Measurements from ENCODE around the gene FTO.

Gene FTO

GRCh38 chr16:53711390-53711789 is 7.4 kb downstream of the FTO start:
- no peak for DNase-seq (ENCODE audit: low spot score)

- DNase-seq (ENCODE audit: low spot score) = no peak
Measured at GRCh38 chr16:53712065-53712464, 8.1 kb downstream of the FTO start.

GRCh38 chr16:53713403-53714204 is 9.6 kb downstream of the FTO start:
- DNase-seq (ENCODE audit: low spot score) = no peak

GRCh38 chr16:53714205-53715022 is 10.5 kb downstream of the FTO start:
- no peak for DNase-seq (ENCODE audit: low spot score)

GRCh38 chr16:53715023-53715384 is 11.0 kb downstream of the FTO start:
- DNase-seq (ENCODE audit: low spot score) = no peak

GRCh38 chr16:53717577-53717976 is 13.6 kb downstream of the FTO start:
- no peak for DNase-seq (ENCODE audit: low spot score)

- DNase-seq (ENCODE audit: low spot score) = no peak
Measured at GRCh38 chr16:53721017-53721416, 17.1 kb downstream of the FTO start.

GRCh38 chr16:53726625-53727024 is 22.7 kb downstream of the FTO start:
- DNase-seq (ENCODE audit: low spot score) = no peak

GRCh38 chr16:53730693-53731092 is 26.7 kb downstream of the FTO start:
- no peak for DNase-seq (ENCODE audit: low spot score)

- no peak for DNase-seq (ENCODE audit: low spot score)
Measured at GRCh38 chr16:53732296-53732929, 28.5 kb downstream of the FTO start.

- DNase-seq (ENCODE audit: low spot score) = no peak
Measured at GRCh38 chr16:53734908-53735307, 31.0 kb downstream of the FTO start.

GRCh38 chr16:53736297-53736696 is 32.3 kb downstream of the FTO start:
- DNase-seq (ENCODE audit: low spot score) = no peak

GRCh38 chr16:53737552-53737951 is 33.6 kb downstream of the FTO start:
- DNase-seq (ENCODE audit: low spot score) = no peak

GRCh38 chr16:53740476-53740875 is 36.5 kb downstream of the FTO start:
- no peak for DNase-seq (ENCODE audit: low spot score)

- no peak for DNase-seq (ENCODE audit: low spot score)
Measured at GRCh38 chr16:53740933-53741531, 37.1 kb downstream of the FTO start.

- DNase-seq (ENCODE audit: low spot score) = no peak
Measured at GRCh38 chr16:53741546-53741945, 37.6 kb downstream of the FTO start.

- DNase-seq (ENCODE audit: low spot score) = no peak
Measured at GRCh38 chr16:53743149-53743566, 39.2 kb downstream of the FTO start.

- DNase-seq (ENCODE audit: low spot score) = no peak
Measured at GRCh38 chr16:53744449-53744848, 40.5 kb downstream of the FTO start.

GRCh38 chr16:53745086-53745485 is 41.1 kb downstream of the FTO start:
- DNase-seq (ENCODE audit: low spot score) = no peak

- DNase-seq (ENCODE audit: low spot score) = no peak
Measured at GRCh38 chr16:53745753-53746266, 41.9 kb downstream of the FTO start.

GRCh38 chr16:53752560-53752959 is 48.6 kb downstream of the FTO start:
- no peak for DNase-seq (ENCODE audit: low spot score)

GRCh38 chr16:53753431-53753830 is 49.5 kb downstream of the FTO start:
- no peak for DNase-seq (ENCODE audit: low spot score)

All from HuH-7.5 (cell line).